Measurements from ENCODE around the gene RAD50.
A peak's percentile ranks its signal among the peaks of the same experiment; 100 is the strongest.
"Not testable (repeated sequence)": the region's sequence is repeated elsewhere in the genome, so short reads cannot be mapped to it uniquely, and the experiment has no call there.

Gene RAD50

GRCh38 chr5:132556763-132557477 lies at the start of gene RAD50:
RAD50 (plus strand) TSS chr5:132556977; CDS start chr5:132557325, 348 bp downstream.
- DNase-seq, result peak; percentile 79 to 92

GRCh38 chr5:132510076-132510475 lies 46.7 kb upstream of the RAD50 start:
- no peak for DNase-seq

GRCh38 chr5:132513618-132514336 lies 43.0 kb upstream of the RAD50 start:
- DNase-seq, result not testable (repeated sequence)

GRCh38 chr5:132522067-132522466 lies 34.7 kb upstream of the RAD50 start:
- not testable (repeated sequence) for DNase-seq

GRCh38 chr5:132524877-132525276 lies 31.9 kb upstream of the RAD50 start:
- DNase-seq, result not testable (repeated sequence)

DNA sequence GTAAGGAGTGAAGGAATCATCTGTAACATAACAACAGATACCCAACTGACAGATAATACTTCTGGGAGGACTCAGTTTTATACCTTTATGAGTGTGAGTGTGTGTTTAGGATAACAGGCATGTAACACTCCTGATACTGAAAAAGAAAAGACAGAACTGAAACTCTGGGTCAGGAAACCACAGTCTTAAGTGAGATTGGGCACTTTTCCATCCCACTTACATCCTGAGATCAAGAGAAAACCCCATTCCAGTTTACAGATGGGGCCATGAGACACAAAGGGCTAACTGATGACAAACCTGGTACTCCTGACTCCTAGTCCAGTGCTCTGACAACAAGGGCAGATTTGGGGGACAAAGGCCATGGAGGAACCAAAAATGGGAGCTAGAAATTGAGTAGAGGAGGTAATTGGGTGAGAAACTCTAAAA lies 31.5 kb upstream of the RAD50 start:
- DNase-seq, result no peak

GRCh38 chr5:132526290-132526973 lies 30.3 kb upstream of the RAD50 start:
- peak; percentile 1 to 63 for DNase-seq

DNA sequence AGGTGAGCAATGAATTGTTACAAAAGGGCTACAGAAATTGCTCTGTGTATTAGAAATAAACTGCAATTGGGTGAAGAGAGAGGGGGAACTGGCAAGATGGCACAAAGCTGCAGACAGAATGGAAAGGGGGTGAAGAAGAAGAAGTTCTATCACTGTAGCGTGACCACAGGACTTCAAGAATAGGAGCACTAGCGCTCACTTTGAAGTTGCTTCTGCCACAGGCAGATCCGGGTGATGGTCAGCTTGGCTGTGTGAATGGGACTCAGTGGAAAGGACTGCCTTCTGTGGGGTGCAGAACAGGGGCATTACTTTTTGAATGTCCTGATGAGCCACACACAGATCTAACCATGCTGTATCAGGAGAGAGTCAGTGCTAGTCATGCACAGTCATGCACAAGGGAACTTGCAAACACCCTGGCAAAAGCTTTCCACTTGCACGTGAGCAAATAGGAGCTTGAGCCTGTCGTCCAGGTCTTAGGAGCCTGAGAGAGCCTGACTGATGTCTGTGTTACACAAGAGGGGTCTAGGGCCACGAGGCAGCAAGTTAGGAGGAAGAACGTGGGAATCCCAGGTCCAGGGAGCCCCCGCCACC lies 29.7 kb upstream of the RAD50 start:
- DNase-seq, result no peak

DNA sequence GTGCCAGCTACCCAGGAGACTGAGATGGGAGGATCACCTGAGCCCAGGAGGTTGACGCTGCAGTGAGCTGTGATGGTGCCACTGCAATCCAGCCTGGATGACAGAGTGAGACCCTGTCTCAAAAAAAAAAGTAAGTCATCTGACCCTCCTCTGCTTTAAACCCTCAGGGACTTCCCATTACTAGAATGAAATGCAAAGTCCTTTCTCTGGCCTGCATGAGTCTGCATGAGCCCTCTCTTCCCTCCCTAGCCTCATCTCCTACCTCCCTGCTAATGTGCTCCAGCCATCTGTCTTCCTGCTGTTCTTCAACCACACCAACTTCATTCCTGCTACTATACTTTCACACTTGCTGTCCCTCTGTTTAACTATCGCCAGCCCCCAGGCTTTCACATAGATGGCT lies 28.8 kb upstream of the RAD50 start:
- no peak for DNase-seq

- DNase-seq, result no peak
Measured at GRCh38 chr5:132528866-132529634, 27.7 kb upstream of the RAD50 start.

GRCh38 chr5:132530946-132531345 lies 25.8 kb upstream of the RAD50 start:
- DNase-seq, result no peak

DNA sequence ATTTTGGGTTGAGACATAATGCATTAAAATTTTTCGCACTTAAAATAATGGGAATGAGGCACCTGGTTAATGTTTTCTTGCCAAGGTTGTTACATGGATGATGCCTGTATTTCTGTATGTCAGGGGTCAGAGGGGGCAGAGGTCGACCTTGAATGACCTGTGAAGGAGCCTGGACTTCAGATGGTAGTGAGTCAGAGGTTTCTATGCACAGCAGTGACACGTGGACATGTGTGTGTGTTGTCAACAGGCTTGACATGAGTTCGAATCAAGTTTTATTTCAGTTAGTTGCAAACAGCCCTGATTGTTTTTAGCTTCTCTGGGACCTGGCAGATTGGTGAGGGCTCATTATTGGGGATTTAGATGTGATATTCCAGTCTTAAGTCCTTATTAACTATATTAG lies 17.1 kb upstream of the RAD50 start:
- DNase-seq, result no peak

DNA sequence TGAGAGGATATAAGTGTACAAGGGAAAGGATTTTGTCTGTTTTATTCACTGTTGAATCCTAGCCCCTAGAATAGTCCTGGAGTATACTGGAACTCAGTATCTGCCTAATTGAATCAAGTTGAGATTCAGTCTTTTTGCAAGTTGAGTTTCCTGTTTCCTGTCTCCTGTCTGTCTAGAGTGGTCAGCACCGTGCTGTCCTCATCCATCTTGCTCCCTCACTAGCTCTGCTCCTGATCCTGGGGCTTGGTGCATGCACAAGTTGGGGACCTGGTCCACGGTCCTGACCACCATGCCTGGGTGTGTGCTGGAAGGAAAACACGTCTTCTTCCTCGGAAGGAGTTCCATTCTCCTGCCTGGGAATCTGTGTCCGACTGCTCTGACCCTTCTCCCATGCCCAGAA lies 16.6 kb upstream of the RAD50 start:
- DNase-seq, result no peak

- no peak for DNase-seq
Measured at GRCh38 chr5:132540764-132541163, 16.0 kb upstream of the RAD50 start.

- DNase-seq, result no peak
Measured at GRCh38 chr5:132543472-132544201, 13.1 kb upstream of the RAD50 start, which contains the start of gene IL5. IL5 (minus strand) TSS chr5:132543522; CDS start chr5:132543478, 44 bp downstream.

DNA sequence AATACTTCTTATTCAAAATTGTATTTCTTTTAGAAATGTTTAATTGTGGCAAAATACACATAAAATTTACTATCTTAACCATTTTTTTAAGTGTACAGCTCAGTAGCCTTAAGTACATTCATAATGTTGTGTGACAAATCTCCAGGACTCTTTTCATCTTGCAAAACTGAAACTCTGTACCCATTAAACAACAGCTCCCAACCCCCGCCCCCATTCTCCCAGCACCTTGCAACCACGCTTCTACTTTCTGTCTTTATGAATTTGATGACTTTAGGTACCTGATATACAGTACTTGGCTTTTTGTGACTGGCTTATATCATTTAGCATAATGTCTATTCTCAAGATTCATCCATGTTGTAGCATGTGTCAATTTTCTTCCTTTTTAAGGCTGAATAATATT lies 10.7 kb upstream of the RAD50 start:
- DNase-seq, result no peak

- no peak for DNase-seq
Measured at GRCh38 chr5:132547269-132547668, 9.5 kb upstream of the RAD50 start.

DNA sequence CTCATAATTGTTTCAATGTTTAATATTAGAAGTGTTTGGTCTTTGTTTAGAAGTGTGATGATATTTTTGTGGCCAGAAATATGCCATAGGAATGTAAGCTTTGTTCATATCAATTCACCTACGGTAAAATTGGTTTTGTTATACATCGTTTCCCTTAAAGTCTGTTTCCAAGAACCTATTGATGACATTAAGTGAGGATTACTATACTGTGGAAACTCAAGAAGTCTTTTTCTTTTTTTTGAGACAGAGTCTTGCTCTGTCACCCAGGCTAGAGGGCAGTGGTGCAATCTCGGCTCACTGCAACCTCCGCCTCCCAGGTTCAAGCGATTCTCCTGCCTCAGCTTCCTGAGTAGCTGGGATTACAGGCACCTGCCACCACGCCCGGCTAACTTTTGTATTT lies 7.9 kb upstream of the RAD50 start:
- DNase-seq, result not testable (repeated sequence)

DNA sequence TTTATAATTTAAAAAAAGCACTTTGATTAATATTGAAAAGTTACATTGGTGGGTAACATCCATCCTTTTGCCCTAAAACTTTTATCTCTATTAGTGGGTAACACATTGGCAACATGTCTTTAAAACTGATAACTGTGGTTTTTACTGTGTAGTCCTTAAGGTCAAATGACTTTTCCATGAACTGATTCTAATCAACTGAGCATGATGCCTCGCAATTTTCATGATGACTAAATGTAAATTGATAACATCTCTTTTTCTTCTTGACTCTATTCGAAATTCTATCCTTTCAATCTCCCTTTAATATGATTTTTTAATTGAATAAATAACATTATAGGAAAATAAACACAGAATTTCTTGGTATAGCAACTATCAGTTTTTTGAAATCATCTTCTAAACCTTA lies 7.2 kb upstream of the RAD50 start:
- no peak for DNase-seq

GRCh38 chr5:132556153-132556762 lies 519 bp upstream of the RAD50 start:
- DNase-seq, result no peak

DNA sequence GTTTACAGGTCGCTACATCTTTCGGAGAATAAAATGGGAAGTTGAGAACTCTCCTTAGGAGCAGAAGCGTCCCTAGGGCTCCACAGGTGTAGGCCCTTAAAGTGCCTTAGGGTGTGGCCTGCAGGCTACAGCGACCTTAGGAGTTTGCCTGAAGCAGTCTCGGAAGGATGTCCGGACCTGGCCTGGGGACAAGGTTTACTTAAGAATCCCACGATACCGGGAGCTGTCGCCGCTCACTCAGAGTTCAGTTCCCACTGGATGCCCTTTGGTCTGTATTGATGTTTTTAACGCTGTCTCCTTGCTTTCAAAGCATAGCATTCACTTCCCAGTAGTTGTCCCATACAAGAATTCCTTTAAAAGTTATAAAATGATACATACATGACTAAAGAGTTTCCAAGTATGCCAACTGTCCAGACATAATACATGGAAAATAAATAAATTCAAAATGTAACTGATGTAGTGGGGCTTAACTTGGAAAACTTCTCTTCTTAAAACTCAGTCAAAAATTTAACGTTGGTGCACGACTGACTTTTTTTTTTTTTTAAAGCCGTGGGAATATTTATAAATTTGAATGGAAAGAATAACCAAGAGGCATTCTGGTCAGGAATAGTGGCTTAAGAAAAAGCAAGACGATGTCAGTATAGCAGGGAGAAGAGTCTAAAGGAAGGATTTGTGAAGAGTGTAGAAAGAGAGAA lies 848 bp downstream of the RAD50 start:
- DNase-seq, result peak in 1 of 2 experiments; percentile 41
